ENCODE data around the gene CDH2. TPM values are rescaled to one million over a fixed set of nuclear protein-coding genes. Genes with fewer than 3 reads are reported as not detected.
A peak's percentile ranks its signal among the peaks of the same experiment; 100 is the strongest.

CDH2 gene
- total and polyA plus RNA-seq, 2 experiments from 2014 or later: 103 to 165 TPM

DNA sequence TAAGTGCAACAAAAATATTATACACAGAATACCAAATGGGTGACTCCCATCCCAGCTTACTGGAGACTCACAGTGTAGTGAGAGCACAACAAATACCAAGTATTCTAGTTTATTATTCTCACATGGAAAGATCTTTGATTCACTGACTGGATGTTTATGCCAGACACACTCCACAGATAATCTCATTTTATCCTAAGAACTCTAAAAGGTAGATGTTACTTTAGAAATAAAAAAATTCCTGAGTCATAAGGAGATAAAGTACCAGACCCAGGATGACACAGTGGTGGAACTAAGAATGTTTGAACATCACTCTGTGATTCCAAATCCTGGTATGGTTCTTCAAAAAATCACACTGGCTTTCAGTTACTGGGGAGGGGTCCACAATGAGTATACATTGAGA, 136.2 kb downstream of the CDH2 start:
- no peaks in the 10 kb centered on the region for H3K9me2 ChIP-seq (ENCODE audit: insufficient read depth)
- H3K27ac ChIP-seq: peak overlapping the region; percentile 78
- peaks cover 40% of the 10 kb centered on the region; the same call in 1 of the 2 replicates for H3F3A ChIP-seq (ENCODE audit: insufficient read depth)
- TF ChIP-seq EZH2phosphoT487 (IDR thresholded peaks at IDR 0.05; ENCODE audit: insufficient read depth, low read depth): no peak
- TF ChIP-seq EZH2 (IDR thresholded peaks at IDR 0.05; ENCODE audit: insufficient read depth, poor library complexity, severe bottlenecking): no peak
- H3K4me1 ChIP-seq (ENCODE audit: insufficient read depth): peaks cover 22% of the 10 kb centered on the region
- peak; percentile 47 for DNase-seq
- peak overlapping the region; percentile 57 for H3K4me2 ChIP-seq (ENCODE audit: unreplicated experiment)
- no peaks in the 10 kb centered on the region for H4K20me1 ChIP-seq (ENCODE audit: insufficient read depth)
- no peaks in the 10 kb centered on the region for H3K9me3 ChIP-seq (ENCODE audit: low read depth)
- no peak overlapping the region for H2AFZ ChIP-seq
- peaks cover 90% of the 10 kb centered on the region for H3K79me2 ChIP-seq (ENCODE audit: insufficient read depth)
- no peaks in the 10 kb centered on the region for H3K36me3 ChIP-seq (ENCODE audit: low read depth)
- in situ Hi-C loops (cut with MboI): no loop called here
- H3K9ac ChIP-seq: peak overlapping the region; percentile 68
- H3K4me3 ChIP-seq: no peak overlapping the region
- no peaks in the 10 kb centered on the region for H3K27me3 ChIP-seq (replicated peaks; ENCODE audit: insufficient read depth)

DNA sequence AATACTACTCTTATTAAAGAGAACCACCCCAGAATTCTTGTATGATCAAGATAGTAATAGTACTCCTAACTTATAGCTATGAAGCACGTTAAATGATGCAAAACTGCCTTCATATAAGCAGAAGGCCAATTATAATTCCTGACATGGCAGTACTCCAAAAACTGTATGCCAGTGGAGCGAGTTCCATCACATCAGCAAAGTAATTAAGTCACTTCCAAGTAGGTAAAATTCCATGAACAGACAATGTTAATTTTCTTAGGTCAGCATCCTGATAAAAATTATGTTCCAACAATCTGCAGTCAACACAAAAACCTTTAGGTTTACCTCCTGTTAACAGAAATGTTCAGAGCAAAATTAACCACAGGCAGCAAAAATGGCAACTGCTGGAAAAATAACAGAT, 136.7 kb downstream of the CDH2 start:
- Histone ChIP-seq H3K4me2 (ENCODE audit: unreplicated experiment) (no peak overlapping the region), H3K9ac (no peak overlapping the region), H3K79me2 (ENCODE audit: insufficient read depth) (peaks cover 90% of the 10 kb centered on the region), H3F3A (ENCODE audit: insufficient read depth) (peaks cover 39% of the 10 kb centered on the region; the same call in 1 of the 2 replicates), H3K9me3 (ENCODE audit: low read depth) (no peaks in the 10 kb centered on the region), H4K20me1 (ENCODE audit: insufficient read depth) (no peaks in the 10 kb centered on the region), H2AFZ (no peak overlapping the region), H3K4me3 (no peak overlapping the region), H3K27ac (peak overlapping the region; percentile 78), H3K4me1 (ENCODE audit: insufficient read depth) (peaks cover 18% of the 10 kb centered on the region), H3K36me3 (ENCODE audit: low read depth) (no peaks in the 10 kb centered on the region), H3K27me3 (replicated peaks; ENCODE audit: insufficient read depth) (no peaks in the 10 kb centered on the region), H3K9me2 (ENCODE audit: insufficient read depth) (no peaks in the 10 kb centered on the region)
- WGBS, 2 experiments (ENCODE audit: low coverage in 1 of 2, low lambda C conversion rate in 2 of 2, missing lambda C conversion rate in 2 of 2): 68 to 73% methylated on average over 2 of the region's 2 CpGs
- DNase-seq: no peak
- TF ChIP-seq EZH2 (IDR thresholded peaks at IDR 0.05; ENCODE audit: insufficient read depth, poor library complexity, severe bottlenecking) (no peak), EZH2phosphoT487 (IDR thresholded peaks at IDR 0.05; ENCODE audit: insufficient read depth, low read depth) (no peak)
- in situ Hi-C loops (cut with MboI): no loop called here

DNA sequence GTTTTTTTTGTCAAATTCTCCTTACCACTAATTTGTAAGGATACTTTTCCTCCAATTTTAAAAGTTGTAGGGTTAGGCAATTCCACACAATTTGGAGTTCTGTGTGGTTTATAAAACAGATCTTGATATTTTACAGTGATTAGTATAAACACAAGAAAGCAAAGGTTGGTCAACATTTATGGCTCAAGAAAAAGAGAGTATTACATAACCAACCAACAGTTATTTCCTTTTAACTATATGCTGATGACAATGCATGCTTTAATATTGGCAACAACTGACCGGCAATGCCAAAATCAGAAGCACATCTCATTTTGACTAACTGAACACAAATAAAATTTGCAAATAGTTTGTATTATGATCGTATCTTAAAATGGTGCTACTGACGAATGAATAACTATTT, 137.2 kb downstream of the CDH2 start:
- peaks cover 90% of the 10 kb centered on the region for H3K79me2 ChIP-seq (ENCODE audit: insufficient read depth)
- no peak overlapping the region for H3K4me3 ChIP-seq
- no peaks in the 10 kb centered on the region for H3K27me3 ChIP-seq (replicated peaks; ENCODE audit: insufficient read depth)
- H4K20me1 ChIP-seq (ENCODE audit: insufficient read depth): no peaks in the 10 kb centered on the region
- WGBS, 2 experiments (ENCODE audit: low coverage in 1 of 2, low lambda C conversion rate in 2 of 2, missing lambda C conversion rate in 2 of 2): 86 to 96% methylated on average over 3 of the region's 3 CpGs
- DNase-seq: no peak
- H3K4me1 ChIP-seq (ENCODE audit: insufficient read depth): peaks cover 20% of the 10 kb centered on the region
- peaks cover 38% of the 10 kb centered on the region; the same call in 1 of the 2 replicates for H3F3A ChIP-seq (ENCODE audit: insufficient read depth)
- no peak for TF ChIP-seq EZH2 (IDR thresholded peaks at IDR 0.05; ENCODE audit: insufficient read depth, poor library complexity, severe bottlenecking)
- TF ChIP-seq EZH2phosphoT487 (IDR thresholded peaks at IDR 0.05; ENCODE audit: insufficient read depth, low read depth): no peak
- H3K27ac ChIP-seq: peak overlapping the region; percentile 78; the same call in 1 of the 2 replicates
- no peak overlapping the region for H2AFZ ChIP-seq
- no peaks in the 10 kb centered on the region for H3K9me2 ChIP-seq (ENCODE audit: insufficient read depth)
- no peak overlapping the region for H3K9ac ChIP-seq
- H3K9me3 ChIP-seq (ENCODE audit: low read depth): no peaks in the 10 kb centered on the region
- no peaks in the 10 kb centered on the region for H3K36me3 ChIP-seq (ENCODE audit: low read depth)
- H3K4me2 ChIP-seq (ENCODE audit: unreplicated experiment): no peak overlapping the region
- in situ Hi-C loops (cut with MboI): no loop called here

DNA sequence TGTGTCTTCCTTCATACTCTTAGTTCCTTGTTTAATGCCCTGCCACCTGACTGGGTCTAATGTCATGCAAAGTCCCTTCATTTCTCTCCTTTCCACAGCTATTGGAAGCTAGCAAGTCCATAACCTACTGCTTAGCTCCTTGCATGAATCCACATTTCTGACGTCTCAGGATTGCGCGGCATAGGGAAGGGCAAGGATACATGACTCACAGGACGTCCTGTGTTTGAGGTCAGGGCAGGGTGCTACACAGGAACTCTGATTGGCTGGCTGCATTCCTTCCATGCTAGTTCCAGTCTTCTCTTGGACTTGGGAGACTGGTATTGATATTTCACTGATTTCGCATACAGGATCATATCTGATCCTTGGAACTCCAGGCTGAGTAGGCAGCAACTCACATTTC, 137.9 kb downstream of the CDH2 start:
- H3F3A ChIP-seq (ENCODE audit: insufficient read depth): peaks cover 38% of the 10 kb centered on the region; the same call in 1 of the 2 replicates
- WGBS, 2 experiments (ENCODE audit: low coverage in 1 of 2, low lambda C conversion rate in 2 of 2, missing lambda C conversion rate in 2 of 2): 82 to 83% methylated on average over 5 of the region's 5 CpGs
- H3K27me3 ChIP-seq (replicated peaks; ENCODE audit: insufficient read depth): no peaks in the 10 kb centered on the region
- H4K20me1 ChIP-seq (ENCODE audit: insufficient read depth): no peaks in the 10 kb centered on the region
- H3K36me3 ChIP-seq (ENCODE audit: low read depth): no peaks in the 10 kb centered on the region
- DNase-seq: no peak
- TF ChIP-seq EZH2phosphoT487 (IDR thresholded peaks at IDR 0.05; ENCODE audit: insufficient read depth, low read depth) (no peak), EZH2 (IDR thresholded peaks at IDR 0.05; ENCODE audit: insufficient read depth, poor library complexity, severe bottlenecking) (no peak)
- H3K4me3 ChIP-seq: no peak overlapping the region
- H3K9ac ChIP-seq: no peak overlapping the region
- H3K79me2 ChIP-seq (ENCODE audit: insufficient read depth): peaks cover 90% of the 10 kb centered on the region
- H3K9me2 ChIP-seq (ENCODE audit: insufficient read depth): no peaks in the 10 kb centered on the region
- no peak overlapping the region for H2AFZ ChIP-seq
- H3K9me3 ChIP-seq (ENCODE audit: low read depth): no peaks in the 10 kb centered on the region
- no peak overlapping the region; the same call in 1 of the 2 replicates for H3K27ac ChIP-seq
- H3K4me2 ChIP-seq (ENCODE audit: unreplicated experiment): no peak overlapping the region
- peaks cover 23% of the 10 kb centered on the region for H3K4me1 ChIP-seq (ENCODE audit: insufficient read depth)
- in situ Hi-C loops (cut with MboI): no loop called here

DNA sequence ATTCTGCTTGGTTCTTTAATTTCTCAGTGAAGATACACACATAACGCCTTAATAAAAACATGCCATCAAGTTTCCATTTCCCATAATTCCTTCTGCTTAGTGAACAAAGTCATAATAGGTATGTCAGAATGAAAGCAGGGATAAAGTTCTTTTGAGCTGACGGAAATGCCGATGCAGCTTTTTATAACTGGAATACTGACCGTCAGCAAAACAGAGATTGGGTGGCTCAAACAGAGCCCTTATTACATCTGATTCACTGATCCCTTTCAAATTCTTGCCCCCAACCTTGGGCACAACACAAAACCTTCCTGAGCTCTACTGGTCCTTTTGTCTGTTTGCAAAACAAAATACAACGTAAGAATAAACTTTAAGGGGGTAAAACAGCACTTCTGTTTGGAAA, 140.4 kb downstream of the CDH2 start:
- H4K20me1 ChIP-seq (ENCODE audit: insufficient read depth): no peaks in the 10 kb centered on the region
- TF ChIP-seq EZH2 (IDR thresholded peaks at IDR 0.05; ENCODE audit: insufficient read depth, poor library complexity, severe bottlenecking) (no peak), EZH2phosphoT487 (IDR thresholded peaks at IDR 0.05; ENCODE audit: insufficient read depth, low read depth) (no peak)
- peaks cover 97% of the 10 kb centered on the region for H3K79me2 ChIP-seq (ENCODE audit: insufficient read depth)
- WGBS, 2 experiments (ENCODE audit: low coverage in 1 of 2, low lambda C conversion rate in 2 of 2, missing lambda C conversion rate in 2 of 2): 80 to 88% methylated on average over 5 of the region's 5 CpGs
- peaks cover 26% of the 10 kb centered on the region for H3K4me1 ChIP-seq (ENCODE audit: insufficient read depth)
- peaks cover 36% of the 10 kb centered on the region; the same call in 1 of the 2 replicates for H3F3A ChIP-seq (ENCODE audit: insufficient read depth)
- no peaks in the 10 kb centered on the region for H3K36me3 ChIP-seq (ENCODE audit: low read depth)
- no peak overlapping the region for H3K4me3 ChIP-seq
- no peaks in the 10 kb centered on the region for H3K9me3 ChIP-seq (ENCODE audit: low read depth)
- H3K27ac ChIP-seq: no peak overlapping the region
- no peaks in the 10 kb centered on the region for H3K9me2 ChIP-seq (ENCODE audit: insufficient read depth)
- DNase-seq: no peak
- H3K27me3 ChIP-seq (replicated peaks; ENCODE audit: insufficient read depth): no peaks in the 10 kb centered on the region
- no peak overlapping the region for H3K9ac ChIP-seq
- no peak overlapping the region for H3K4me2 ChIP-seq (ENCODE audit: unreplicated experiment)
- in situ Hi-C loops (cut with MboI): no loop called here
- H2AFZ ChIP-seq: no peak overlapping the region
